Measurements from ENCODE around the gene TNIP3.

- TF ChIP-seq POLR2A (IDR thresholded peaks at IDR 0.05; ENCODE audit: low read length) (no peak), GATA1 (IDR thresholded peaks at IDR 0.05; ENCODE audit: low read depth, low read length) (no peak)
These were observed 23.1 kb upstream of the TNIP3 start for GRCh38 chr4:121187206-121187605.

Measured in erythroblast (primary cell).